Gastrocnemius medialis (tissue), 4 donors: ENCODE results near the gene KATNA1.

Source experiments
- CTCF ChIP-seq, 5 experiments: fragments of 450-650 bp in 3 of 5; fragments of 200-600 bp in 2 of 5; sonication (generic) in 2 of 5; IDR thresholded peaks in 4 of 5; conservative IDR thresholded peaks in 1 of 5; 1 replicate in 4 of 5; 2 replicates in 1 of 5; pipeline ENCODE4 v1.5.1; 2016 to 2019; ENCODE audit warnings: antibody characterized with exemption in 5 of 5, mild to moderate bottlenecking in 3 of 5, moderate library complexity in 3 of 5
- POLR2A ChIP-seq, 2 donors: fragments of 450-650 bp; IDR thresholded peaks; one replicate each; pipeline ENCODE4 v1.6.1; 2017; ENCODE audit warnings: antibody characterized with exemption in 2 of 2, mild to moderate bottlenecking in 2 of 2, moderate library complexity in 2 of 2

- TF ChIP-seq CTCF (IDR thresholded peaks at IDR 0.05 in 4 of 5, conservative IDR thresholded peaks at IDR 0.05 in 1 of 5): no peak
- no peak for TF ChIP-seq POLR2A (IDR thresholded peaks at IDR 0.05)
Observed at GRCh38 chr6:149696901-149697300, 48.4 kb upstream of the KATNA1 start.
